ENCODE measurements around the gene ZNF423. TPM values are rescaled to one million over a fixed set of nuclear protein-coding genes. Genes with fewer than 3 reads are reported as not detected.
A peak's percentile ranks its signal among the peaks of the same experiment; 100 is the strongest.

ZNF423 gene
- total and polyA plus RNA-seq, 9 of the 15 experiments (the other 6 are each of a cell fraction or from before 2014, with no cell fraction given), result not detected

GRCh38 chr16:49477250-49477895 is 378.5 kb downstream of the ZNF423 start:
- in situ Hi-C loops (cut with MboI), result no loop called here
- FAIRE-seq (no peak), ATAC-seq (no peak), DNase-seq (ENCODE audit: extremely low read depth in 1 of 4, low spot score in 3 of 4) (no peak)
- H3K27me3 ChIP-seq (ENCODE audit: control insufficient read depth in 2 of 2, insufficient read depth in 2 of 2, low read length in 2 of 2), result peaks cover 0 to 14% of the 10 kb centered on the region in 2 experiments; a peak in 1 of 5 replicates
- no peaks in the 10 kb centered on the region for H3K9me3 ChIP-seq (replicated peaks; ENCODE audit: control insufficient read depth, insufficient read depth, low read depth, low read length)
- ChIA-PET CTCF (ENCODE audit: low intra/inter-chr PET ratio) (no interaction called here), POLR2A (interaction anchor here (0.6 kb wide), 1 partner anchor 403 kb away, joined by 3 read pairs; no protein-coding TSS in a partner anchor)
- no peaks in the 10 kb centered on the region for H3K36me3 ChIP-seq (ENCODE audit: control insufficient read depth, insufficient read depth, low read length)
- H3K79me2 ChIP-seq (ENCODE audit: control insufficient read depth, insufficient read depth, low read length), result no peaks in the 10 kb centered on the region
- H4K20me1 ChIP-seq (replicated peaks; ENCODE audit: control insufficient read depth, insufficient read depth, low read length), result peaks cover 5% of the 10 kb centered on the region; the same call in 1 of the 2 replicates
- H3K4me3 ChIP-seq, result no peak overlapping the region
- BruUV-seq (replicated peaks), result no TSS peak
- H3K9ac ChIP-seq (ENCODE audit: insufficient read depth in 1 of 2, low read depth in 2 of 2, low read length in 2 of 2), result no peak overlapping the region
- no peaks in the 10 kb centered on the region for H3K9me1 ChIP-seq (ENCODE audit: control insufficient read depth, insufficient read depth, low read length)
- intact Hi-C loops (cut with micrococcal nuclease), result no loop called here
- no peak overlapping the region for H2AFZ ChIP-seq (ENCODE audit: low read depth, low read length)
- TF ChIP-seq ZNF639 (CRISPR knock-in tag; conservative IDR thresholded peaks at IDR 0.05 in 1 of 2, IDR thresholded peaks at IDR 0.05 in 1 of 2), result no peak
- peak; percentile 77 for TF ChIP-seq ZNF512 (tag; IDR thresholded peaks at IDR 0.05)
- peak; percentile 70; the same call in 1 of the 2 replicates for TF ChIP-seq ZNF263 (CRISPR knock-in tag; IDR thresholded peaks at IDR 0.05; ENCODE audit: borderline replicate concordance)
- H3K27ac ChIP-seq (ENCODE audit: extremely low read depth, low read depth, low read length), result no peak overlapping the region
- no peak overlapping the region for H3K4me2 ChIP-seq (ENCODE audit: insufficient read depth, low read length)
- H3K4me1 ChIP-seq (replicated peaks in 1 of 2; ENCODE audit: control insufficient read depth in 2 of 2, insufficient read depth in 2 of 2, low read length in 2 of 2), result no peaks in the 10 kb centered on the region
